PC-3 (cell line): ENCODE data around the gene RIPK3. TPM values are rescaled to one million over a fixed set of nuclear protein-coding genes. Genes with fewer than 3 reads are reported as not detected.

Experiments used
- ATAC-seq: fragments of 200-7000 bp; cut with Tn5 transposase; 2 replicates; pipeline ENCODE4 v1.9.1; 2020; ENCODE audit warnings: mild to moderate bottlenecking, moderate library complexity
- BruUV-seq: library from RNA; stranded (reverse); fragments of 400-500 nt; replicated peaks from 2 replicates; lab custom pipeline; 2021; lab: Mats Ljungman, UMichigan
- CTCF ChIA-PET: fragments of 300-600 bp; sonication (Branson Sonifier 250); formaldehyde crosslinking; loops from one replicate; lab custom pipeline; 2022; ENCODE audit warnings: antibody characterized with exemption; lab: Charles Lee
- POLR2A ChIA-PET: fragments of 300-600 bp; sonication (Branson Sonifier 250); formaldehyde crosslinking; loops from one replicate; lab custom pipeline; 2022; ENCODE audit warnings: antibody characterized with exemption; ENCODE audit not compliant: unreplicated experiment; lab: Charles Lee
- DNase-seq: peaks from one replicate; pipeline ENCODE4 v3.0.0-alpha.2; 2015
- H2AFZ ChIP-seq: fragments of 300-600 bp; sonication (generic); 2 replicates; pipeline ENCODE4 v1.6.0; 2016; ENCODE audit warnings: antibody characterized with exemption, low read length
- H3F3A ChIP-seq: fragments of 300-600 bp; sonication (generic); one replicate; pipeline ENCODE4 v1.6.0; 2017; ENCODE audit warnings: antibody characterized with exemption, low read length, control low read depth, mild to moderate bottlenecking; ENCODE audit not compliant: unreplicated experiment
- H3K27ac ChIP-seq: fragments of 300-600 bp; sonication (generic); 2 replicates; pipeline ENCODE4 v1.5.1; 2016; ENCODE audit warnings: mild to moderate bottlenecking, low read length
- H3K27me3 ChIP-seq: fragments of 300-600 bp; sonication (generic); 2 replicates; pipeline ENCODE4 v1.6.1; 2016; ENCODE audit warnings: low read length, mixed read lengths
- H3K36me3 ChIP-seq: fragments of 300-600 bp; sonication (generic); 2 replicates; pipeline ENCODE4 v1.6.1; 2016; ENCODE audit warnings: low read depth, mixed run types, low read length, mixed read lengths
- H3K4me1 ChIP-seq: fragments of 300-600 bp; sonication (generic); 2 replicates; pipeline ENCODE4 v1.5.1; 2016; ENCODE audit warnings: low read length; ENCODE audit not compliant: insufficient read depth
- H3K4me2 ChIP-seq: fragments of 300-600 bp; sonication (generic); 2 replicates; pipeline ENCODE4 v1.6.0; 2016; ENCODE audit warnings: low read length
- H3K4me3 ChIP-seq: fragments of 300-600 bp; sonication (generic); 2 replicates; pipeline ENCODE4 v1.5.1; 2016; ENCODE audit warnings: mild to moderate bottlenecking, low read length, mixed read lengths
- H3K79me2 ChIP-seq: fragments of 300-600 bp; sonication (generic); 2 replicates; pipeline ENCODE4 v1.6.1; 2017; ENCODE audit warnings: low read length, mixed read lengths
- H3K9ac ChIP-seq: fragments of 300-600 bp; sonication (generic); 2 replicates; pipeline ENCODE4 v1.6.0; 2016; ENCODE audit warnings: mild to moderate bottlenecking, low read length
- H3K9me2 ChIP-seq: fragments of 300-600 bp; sonication (generic); replicated peaks from 2 replicates; pipeline ENCODE4 v1.6.1; 2016; ENCODE audit warnings: mixed run types, low read length, mixed read lengths
- H3K9me3 ChIP-seq: fragments of 300-600 bp; sonication (generic); 2 replicates; pipeline ENCODE4 v1.6.1; 2016; ENCODE audit warnings: low read length, mixed read lengths
- H4K20me1 ChIP-seq: fragments of 300-600 bp; sonication (generic); 2 replicates; pipeline ENCODE4 v1.6.1; 2016; ENCODE audit warnings: low read length, mixed read lengths
- EZH2 ChIP-seq: fragments of 300-600 bp; sonication (generic); IDR thresholded peaks from one replicate; pipeline ENCODE4 v1.6.1; 2017; ENCODE audit warnings: antibody characterized with exemption, mild to moderate bottlenecking, low read length; ENCODE audit not compliant: unreplicated experiment
- EZH2phosphoT487 ChIP-seq: fragments of 300-600 bp; sonication (generic); IDR thresholded peaks from 2 replicates; pipeline ENCODE4 v1.6.1; 2018; ENCODE audit warnings: mild to moderate bottlenecking, antibody characterized with exemption, low read length, borderline replicate concordance
- intact Hi-C: fragments of 100-400 bp; cut with micrococcal nuclease; formaldehyde crosslinking; loops from 2 replicates; pipeline ENCODE4 v1.9.0; 2023
- total RNA-seq: library from RNA; depleted of rRNA; stranded (reverse); fragments of >200 nt; gene quantifications from 2 replicates; pipeline ENCODE4 v1.2.3, GENCODE V29; 2014
- TF ChIP-seq, protein P1 (sequence below): fragments of 300-600 bp; sonication (generic); conservative IDR thresholded peaks from 2 replicates; pipeline ENCODE4 v1.5.1; 2017; ENCODE audit warnings: antibody characterized with exemption, low read depth, mild to moderate bottlenecking, low read length

RIPK3 gene
- total RNA-seq, 1 experiment from 2014 or later = not detected

DNA sequence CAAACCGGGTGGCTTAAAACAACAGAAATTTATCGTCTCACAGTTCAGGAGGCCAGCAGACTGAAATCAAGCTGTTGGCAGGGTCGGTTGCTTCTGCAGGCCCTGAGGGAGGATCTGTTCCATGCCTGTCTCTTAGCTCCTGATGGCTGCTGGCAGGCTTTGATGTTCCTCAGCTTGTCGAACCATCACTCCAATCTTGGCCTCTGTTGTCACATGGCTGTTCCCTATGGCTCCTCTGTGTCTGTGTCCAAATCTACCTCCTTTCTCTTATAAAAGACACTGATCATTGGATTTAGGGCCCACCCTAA lies 42.2 kb upstream of the RIPK3 start:
- Histone ChIP-seq H2AFZ (no peak overlapping the region), H4K20me1 (no peaks in the 10 kb centered on the region), H3K4me3 (no peak overlapping the region), H3K27ac (no peak overlapping the region), H3K9me3 (no peaks in the 10 kb centered on the region), H3K36me3 (no peaks in the 10 kb centered on the region), H3K4me1 (no peaks in the 10 kb centered on the region), H3F3A (no peaks in the 10 kb centered on the region), H3K79me2 (no peaks in the 10 kb centered on the region), H3K27me3 (no peaks in the 10 kb centered on the region), H3K9ac (no peak overlapping the region), H3K9me2 (no peaks in the 10 kb centered on the region), H3K4me2 (no peak overlapping the region)
- ATAC-seq (no peak), DNase-seq (no peak)
- ChIA-PET CTCF (no interaction called here), POLR2A (no interaction called here)
- intact Hi-C loops = no loop called here
- BruUV-seq = no TSS peak
- TF ChIP-seq EZH2 (no peak), EZH2phosphoT487 (no peak)
- TF ChIP-seq, protein P1, sequence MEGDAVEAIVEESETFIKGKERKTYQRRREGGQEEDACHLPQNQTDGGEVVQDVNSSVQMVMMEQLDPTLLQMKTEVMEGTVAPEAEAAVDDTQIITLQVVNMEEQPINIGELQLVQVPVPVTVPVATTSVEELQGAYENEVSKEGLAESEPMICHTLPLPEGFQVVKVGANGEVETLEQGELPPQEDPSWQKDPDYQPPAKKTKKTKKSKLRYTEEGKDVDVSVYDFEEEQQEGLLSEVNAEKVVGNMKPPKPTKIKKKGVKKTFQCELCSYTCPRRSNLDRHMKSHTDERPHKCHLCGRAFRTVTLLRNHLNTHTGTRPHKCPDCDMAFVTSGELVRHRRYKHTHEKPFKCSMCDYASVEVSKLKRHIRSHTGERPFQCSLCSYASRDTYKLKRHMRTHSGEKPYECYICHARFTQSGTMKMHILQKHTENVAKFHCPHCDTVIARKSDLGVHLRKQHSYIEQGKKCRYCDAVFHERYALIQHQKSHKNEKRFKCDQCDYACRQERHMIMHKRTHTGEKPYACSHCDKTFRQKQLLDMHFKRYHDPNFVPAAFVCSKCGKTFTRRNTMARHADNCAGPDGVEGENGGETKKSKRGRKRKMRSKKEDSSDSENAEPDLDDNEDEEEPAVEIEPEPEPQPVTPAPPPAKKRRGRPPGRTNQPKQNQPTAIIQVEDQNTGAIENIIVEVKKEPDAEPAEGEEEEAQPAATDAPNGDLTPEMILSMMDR = no peak

DNA sequence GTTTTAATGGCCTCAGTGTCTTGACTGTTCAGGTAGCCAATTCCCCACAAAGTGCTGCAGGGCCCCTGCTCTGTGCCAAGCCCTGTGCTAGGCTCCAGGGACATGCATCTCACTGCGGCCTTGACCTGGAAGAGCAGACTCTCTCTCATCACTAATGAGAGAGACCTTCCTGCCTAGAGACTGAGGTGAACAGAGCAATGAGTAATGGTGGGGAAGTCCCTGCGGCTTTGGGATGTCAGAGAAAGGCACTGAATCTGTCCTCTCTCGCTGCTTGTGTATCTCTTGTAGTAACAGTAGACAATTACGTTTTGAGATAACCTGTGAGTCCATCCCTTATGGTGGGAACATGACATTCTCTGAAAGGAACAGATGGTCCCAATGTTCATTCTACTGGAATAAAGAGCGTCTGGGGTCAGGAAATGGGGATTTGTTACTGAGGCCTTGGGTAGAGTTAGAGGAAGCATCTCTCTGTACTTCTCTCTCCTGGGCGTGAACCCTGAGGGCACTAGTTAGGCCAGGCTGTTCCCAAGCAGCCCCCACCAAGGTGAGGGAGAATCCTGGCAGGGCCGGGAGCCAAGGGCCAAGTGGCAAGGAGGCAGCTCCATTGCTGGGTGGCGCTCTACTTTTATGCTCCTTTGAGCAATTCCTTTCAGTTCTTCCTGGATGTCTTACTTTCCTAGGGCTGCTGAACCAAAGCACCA lies 41.7 kb upstream of the RIPK3 start:
- TF ChIP-seq EZH2phosphoT487 (no peak), EZH2 (no peak)
- TF ChIP-seq, protein P1 = no peak
- Histone ChIP-seq H3K9me3 (no peaks in the 10 kb centered on the region), H3K36me3 (no peaks in the 10 kb centered on the region), H3K27ac (no peak overlapping the region), H3K4me3 (no peak overlapping the region), H3K9me2 (no peaks in the 10 kb centered on the region), H3F3A (no peaks in the 10 kb centered on the region), H4K20me1 (no peaks in the 10 kb centered on the region), H3K4me2 (no peak overlapping the region), H2AFZ (no peak overlapping the region), H3K4me1 (no peaks in the 10 kb centered on the region), H3K9ac (no peak overlapping the region), H3K27me3 (no peaks in the 10 kb centered on the region), H3K79me2 (no peaks in the 10 kb centered on the region)
- BruUV-seq = no TSS peak
- POLR2A ChIA-PET = no interaction called here
- ATAC-seq = no peak
- DNase-seq = no peak
- intact Hi-C loops = no loop called here
- CTCF ChIA-PET = no interaction called here

DNA sequence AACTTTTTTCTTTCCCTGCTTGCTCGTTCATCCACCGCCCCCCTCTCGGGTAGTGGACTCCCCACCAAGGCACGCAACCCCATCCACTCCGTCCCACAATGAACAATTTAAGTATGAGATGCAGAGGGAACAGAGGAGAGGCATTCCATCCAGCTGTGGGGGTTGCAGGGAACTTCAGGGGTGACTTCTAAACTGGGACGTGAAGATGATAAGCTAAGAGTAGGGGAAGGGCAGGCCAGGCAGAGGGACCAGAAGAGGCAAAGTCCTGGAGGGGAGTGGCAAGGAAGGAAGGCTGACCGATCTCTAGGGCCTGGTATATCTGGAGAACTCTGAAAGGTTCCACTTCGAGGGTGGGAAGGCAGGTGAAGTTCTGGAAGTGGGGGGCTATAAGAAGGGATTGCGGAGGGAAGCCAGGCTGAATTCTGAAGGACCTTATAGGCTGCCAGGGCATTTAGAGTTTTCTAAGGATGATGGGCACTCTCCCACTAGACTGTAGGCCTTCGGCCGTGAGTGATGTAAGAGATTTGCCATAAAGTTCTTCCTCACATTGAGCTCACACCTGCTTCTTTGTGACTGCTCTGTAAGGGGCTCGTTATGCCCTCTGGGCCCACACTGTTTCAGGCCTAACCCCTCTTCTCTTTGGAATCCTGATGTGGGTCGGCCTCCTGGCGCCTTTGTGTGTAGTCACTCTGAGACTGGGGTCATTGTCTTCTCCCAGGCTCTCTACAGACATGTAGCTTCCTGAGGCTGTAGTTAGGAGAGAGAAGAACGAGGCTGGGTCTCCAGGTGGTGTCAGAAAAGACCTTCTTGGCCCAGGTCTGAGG lies 40.3 kb upstream of the RIPK3 start:
- Histone ChIP-seq H3K36me3 (no peaks in the 10 kb centered on the region), H2AFZ (no peak overlapping the region), H3F3A (no peaks in the 10 kb centered on the region), H3K27ac (no peak overlapping the region), H3K4me1 (no peaks in the 10 kb centered on the region), H3K27me3 (no peaks in the 10 kb centered on the region), H3K9me2 (no peaks in the 10 kb centered on the region), H3K4me3 (no peak overlapping the region), H4K20me1 (no peaks in the 10 kb centered on the region), H3K4me2 (no peak overlapping the region), H3K9me3 (no peaks in the 10 kb centered on the region), H3K9ac (no peak overlapping the region), H3K79me2 (no peaks in the 10 kb centered on the region)
- BruUV-seq = no TSS peak
- DNase-seq (no peak), ATAC-seq (no peak)
- CTCF ChIA-PET = no interaction called here
- intact Hi-C loops = no loop called here
- TF ChIP-seq, protein P1 = no peak
- TF ChIP-seq EZH2 = no peak
- TF ChIP-seq EZH2phosphoT487 = no peak
- POLR2A ChIA-PET = no interaction called here
